ENCODE data around the gene CLEC16A.
"Not testable (repeated sequence)": the region's sequence is repeated elsewhere in the genome, so short reads cannot be mapped to it uniquely, and the experiment has no call there.

CLEC16A gene

GRCh38 chr16:11094075-11094856 is 149.9 kb downstream of the CLEC16A start:
- DNase-seq (ENCODE audit: low read depth in 1 of 2, low spot score in 1 of 2), result peak; percentile 38 to 70

- peak in 1 of 2 donors; percentile 55 for DNase-seq (ENCODE audit: low read depth in 1 of 2, low spot score in 1 of 2)
These were observed 150.6 kb downstream of the CLEC16A start for GRCh38 chr16:11094857-11095565.

GRCh38 chr16:11095935-11096334 is 151.6 kb downstream of the CLEC16A start:
- DNase-seq (ENCODE audit: low read depth in 1 of 2, low spot score in 1 of 2), result no peak

DNA sequence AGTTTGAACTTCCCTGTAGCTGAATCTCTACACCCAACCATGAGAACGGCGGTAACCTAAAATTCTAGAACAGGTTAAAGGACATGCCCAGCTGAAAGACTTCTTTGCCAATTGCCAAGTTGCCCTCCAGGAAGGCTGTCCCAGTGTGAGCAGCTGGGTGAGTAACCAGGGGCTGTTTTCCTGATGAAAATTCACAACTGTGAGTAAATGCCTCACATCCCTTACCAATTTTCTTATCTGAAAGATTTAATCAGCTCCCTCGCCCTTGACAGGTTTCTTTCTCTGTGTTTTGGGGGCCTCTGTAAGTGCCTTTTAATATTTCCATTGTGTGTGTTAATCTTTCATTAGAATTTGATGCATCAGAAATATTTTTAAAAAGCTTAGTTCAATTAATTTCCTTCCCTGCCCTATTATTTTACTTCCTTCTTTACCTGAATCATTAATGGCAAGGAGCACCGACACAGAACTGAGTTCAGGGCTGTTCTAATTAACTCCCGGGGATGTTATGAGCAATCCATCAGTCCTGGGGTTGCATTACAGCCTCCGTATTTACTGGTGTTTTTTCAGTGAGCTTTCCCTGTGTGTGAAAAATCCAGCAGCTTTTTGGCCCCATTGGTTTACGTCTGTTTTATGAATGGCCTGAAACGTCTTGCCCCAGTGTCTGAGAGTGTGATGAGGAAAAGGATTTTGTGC is 152.9 kb downstream of the CLEC16A start:
- DNase-seq (ENCODE audit: low read depth in 1 of 2, low spot score in 1 of 2), result no peak

DNA sequence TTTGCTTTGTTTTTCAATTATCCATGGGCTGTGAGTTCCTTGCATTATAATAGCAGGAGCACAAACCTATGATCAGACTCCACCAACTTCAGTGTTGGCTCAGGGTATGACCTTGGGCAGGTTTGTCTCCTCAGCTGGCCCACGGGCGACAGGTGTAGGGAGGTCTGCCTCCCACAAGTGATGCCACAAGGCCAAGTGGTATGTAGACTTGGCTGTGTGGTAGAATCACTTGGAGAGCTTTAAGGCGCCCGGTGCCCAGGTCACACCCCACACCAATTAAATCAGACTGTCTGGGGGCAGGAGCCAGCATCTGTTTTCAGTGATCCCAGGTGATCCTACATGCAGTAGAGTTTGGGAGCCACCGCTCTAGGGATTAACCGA is 153.4 kb downstream of the CLEC16A start:
- DNase-seq (ENCODE audit: low read depth in 1 of 2, low spot score in 1 of 2), result no peak

DNA sequence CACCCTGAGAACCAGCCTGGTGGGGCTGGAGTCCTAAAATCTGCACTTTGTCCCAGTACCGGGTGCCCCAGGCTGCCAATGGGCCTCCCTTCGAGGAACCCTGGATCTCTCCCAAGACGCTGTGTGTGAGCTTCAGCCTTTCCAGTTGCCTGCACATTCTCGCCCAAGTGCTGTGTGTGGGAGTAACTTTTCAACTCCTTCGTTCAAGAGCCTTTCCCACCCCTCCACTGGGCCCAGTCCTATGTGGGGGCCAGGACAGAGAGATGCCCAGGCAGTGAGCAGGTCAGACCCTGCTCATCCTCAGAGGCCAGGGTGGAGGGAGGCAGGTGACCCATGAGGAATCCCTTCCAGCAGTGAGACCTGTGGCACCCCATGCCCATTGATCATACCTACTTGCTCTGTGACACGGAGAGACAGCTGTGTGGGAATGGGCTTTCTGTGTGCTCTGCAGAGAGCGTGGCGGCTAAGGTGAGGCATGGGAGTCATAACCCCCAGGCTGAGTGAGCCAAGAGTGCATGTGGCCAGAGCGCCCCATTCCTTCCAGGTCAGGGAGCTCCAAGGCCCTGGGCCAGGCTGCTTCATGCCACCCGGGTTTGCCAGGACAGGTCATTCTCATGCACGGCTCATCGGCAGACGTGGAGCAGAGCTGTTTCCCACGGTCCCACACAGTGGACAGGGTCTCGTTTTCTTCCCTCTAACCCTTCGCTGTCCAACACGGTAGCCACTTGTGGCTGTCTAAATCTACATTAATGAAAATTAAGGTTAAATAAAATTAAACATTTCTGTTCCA is 154.4 kb downstream of the CLEC16A start:
- DNase-seq (ENCODE audit: low read depth in 1 of 2, low spot score in 1 of 2), result no peak

DNA sequence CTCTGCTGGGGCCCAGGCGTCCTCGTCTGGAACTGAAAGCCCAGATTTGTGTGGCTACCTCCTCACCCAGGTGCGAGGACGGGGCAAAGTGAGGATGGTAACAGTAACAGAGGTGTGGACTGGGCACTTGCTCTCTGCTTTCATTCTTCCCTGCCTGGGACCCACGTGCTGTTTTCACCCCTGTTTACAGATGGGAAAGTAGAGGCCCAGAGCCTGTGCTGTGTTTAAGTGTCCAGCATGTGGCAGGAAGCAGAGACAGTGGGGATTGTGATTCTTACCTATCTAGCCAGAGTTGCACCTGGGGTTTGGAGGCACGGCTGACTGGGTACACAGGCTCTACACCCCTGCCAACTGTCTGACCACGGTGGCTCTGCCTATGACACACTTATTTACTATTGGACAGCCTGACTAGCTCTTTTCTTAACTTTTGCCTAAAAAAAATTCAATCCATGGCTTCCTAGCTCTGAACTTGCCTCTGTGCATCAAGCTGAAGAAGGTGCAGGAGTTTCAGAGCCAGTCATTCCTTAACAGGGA is 155.4 kb downstream of the CLEC16A start:
- DNase-seq (ENCODE audit: low read depth in 1 of 2, low spot score in 1 of 2), result no peak

DNA sequence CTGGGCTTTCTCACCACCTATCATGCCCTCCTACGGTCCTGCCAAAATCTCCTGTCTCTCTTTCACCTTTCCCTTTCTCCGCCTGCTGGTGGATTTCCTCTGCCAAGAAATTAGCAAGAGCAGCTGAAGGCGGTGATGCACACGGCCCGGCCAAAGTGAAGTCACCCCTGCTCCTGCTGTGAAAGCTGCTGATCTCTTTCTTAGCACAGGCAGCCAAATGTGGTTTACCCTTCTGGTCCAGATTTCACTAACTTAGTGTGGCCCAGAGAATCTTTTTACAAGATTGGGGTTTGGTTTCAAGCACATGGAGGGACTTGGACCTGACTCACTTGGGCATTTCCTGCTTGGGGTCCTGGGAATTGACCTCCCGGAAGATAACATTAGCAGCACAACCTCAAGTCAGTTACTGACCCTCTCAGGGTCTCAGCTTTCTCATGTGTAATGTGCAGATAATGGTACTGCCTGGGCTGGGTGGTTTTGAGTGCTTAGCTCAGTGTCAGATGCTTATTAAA is 155.9 kb downstream of the CLEC16A start:
- no peak for DNase-seq (ENCODE audit: low read depth in 1 of 2, low spot score in 1 of 2)

GRCh38 chr16:11101283-11101682 is 156.9 kb downstream of the CLEC16A start:
- DNase-seq (ENCODE audit: low read depth in 1 of 2, low spot score in 1 of 2), result no peak

- no peak for DNase-seq (ENCODE audit: low read depth in 1 of 2, low spot score in 1 of 2)
These were observed 157.5 kb downstream of the CLEC16A start for GRCh38 chr16:11101695-11102522.

GRCh38 chr16:11102523-11102898 is 158.1 kb downstream of the CLEC16A start:
- DNase-seq (ENCODE audit: low read depth in 1 of 2, low spot score in 1 of 2), result no peak

DNA sequence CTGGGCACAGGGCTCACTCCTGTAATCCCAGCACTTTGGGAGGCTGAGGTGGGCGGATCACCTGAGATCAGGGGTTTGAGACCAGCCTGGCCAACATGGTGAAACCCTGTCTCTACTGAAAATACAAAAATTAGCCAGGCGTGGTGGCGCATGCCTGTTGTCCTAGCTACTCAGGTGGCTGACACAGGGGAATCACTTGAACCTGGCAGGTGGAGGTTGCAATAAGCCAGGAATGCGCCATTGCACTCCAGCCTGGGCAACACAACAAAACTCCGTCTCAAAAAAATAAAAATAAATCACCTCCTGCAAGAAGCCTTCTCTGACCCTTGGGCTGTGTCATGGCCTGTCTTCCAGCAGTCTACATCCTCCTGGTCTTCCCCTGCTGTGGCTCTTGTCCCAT is 158.9 kb downstream of the CLEC16A start:
- DNase-seq (ENCODE audit: low read depth in 1 of 2, low spot score in 1 of 2), result not testable (repeated sequence)

DNA sequence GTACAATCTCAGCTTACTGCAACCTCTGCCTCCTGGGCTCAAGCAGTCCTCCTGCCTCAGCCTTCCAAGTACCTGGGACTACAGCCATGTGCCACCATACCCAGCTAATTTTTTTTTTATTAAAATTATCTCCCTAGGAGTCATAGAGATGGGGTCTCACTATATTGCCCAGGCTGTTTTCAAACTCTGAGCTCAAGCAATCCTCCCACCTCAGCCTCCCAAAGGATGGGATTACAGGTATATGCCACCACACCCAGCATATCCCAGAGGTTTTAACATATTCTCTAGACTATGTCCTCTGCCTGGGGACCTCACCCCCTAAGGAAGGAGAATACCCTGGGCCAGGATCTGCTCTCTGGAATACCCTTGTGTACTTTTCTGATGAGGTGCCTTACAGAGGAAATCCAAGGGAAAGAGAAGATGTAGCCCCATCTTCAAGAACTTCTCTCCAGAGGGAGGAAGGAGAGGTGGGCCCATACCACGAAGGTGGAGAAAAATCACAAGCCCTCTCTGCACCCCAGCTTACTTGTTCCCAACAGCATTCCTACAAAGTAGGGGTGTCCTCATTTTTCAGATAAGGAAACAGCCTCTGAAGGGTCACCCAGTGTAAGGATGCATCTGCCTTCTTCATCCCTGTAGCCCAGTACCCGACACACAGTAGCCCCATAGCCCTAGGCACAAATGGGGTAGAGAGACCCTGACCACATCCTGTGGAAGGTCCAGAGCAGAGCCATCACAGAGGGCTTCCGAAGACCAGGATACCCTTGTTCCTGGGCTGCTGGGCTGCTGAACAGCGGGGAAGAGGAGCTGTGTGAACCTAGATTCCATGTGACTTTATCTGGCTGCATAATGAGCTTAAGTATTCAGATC is 160.0 kb downstream of the CLEC16A start:
- no peak for DNase-seq (ENCODE audit: low read depth in 1 of 2, low spot score in 1 of 2)

DNA sequence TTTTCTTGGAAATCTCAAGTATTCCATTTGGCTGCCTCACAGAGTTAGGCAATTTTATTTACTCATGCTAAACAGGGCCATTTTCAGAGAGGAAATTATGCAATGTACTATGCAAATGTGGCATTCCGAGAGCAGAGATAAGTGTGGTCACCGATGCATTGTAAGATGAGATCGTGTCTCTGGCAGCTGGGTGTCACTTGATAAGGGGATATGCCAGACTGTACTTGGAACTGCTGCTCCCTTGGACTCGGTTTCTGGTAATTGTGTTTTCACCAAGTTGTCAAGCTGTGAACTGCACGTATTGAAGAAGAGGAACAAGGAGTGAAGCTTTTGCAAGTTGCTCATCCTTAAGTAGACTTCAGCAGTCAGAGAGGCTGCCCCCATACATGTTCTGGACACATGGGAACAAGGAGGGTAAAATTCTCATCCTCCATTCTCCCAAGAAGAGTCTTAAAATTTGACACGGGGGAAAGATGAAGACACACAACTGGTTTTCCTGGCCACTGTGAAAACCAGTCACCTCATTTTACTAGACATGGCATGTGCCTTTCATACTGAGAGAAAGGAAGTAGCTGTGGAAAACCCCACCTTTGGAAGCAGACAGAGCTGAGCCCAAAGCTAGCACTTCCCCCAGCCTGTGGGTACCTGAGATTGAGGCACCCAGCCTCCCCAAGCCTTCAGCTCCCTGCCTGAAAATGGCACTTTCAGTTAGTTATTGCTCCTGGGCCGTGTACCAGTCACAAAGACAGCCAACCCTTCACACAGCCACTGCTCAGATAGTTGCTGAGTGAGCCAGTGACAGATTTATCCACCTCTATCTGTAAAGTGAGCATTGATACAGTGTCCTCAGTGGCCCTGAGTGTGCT is 160.9 kb downstream of the CLEC16A start:
- peak in 1 of 2 donors; percentile 42 for DNase-seq (ENCODE audit: low read depth in 1 of 2, low spot score in 1 of 2)

GRCh38 chr16:11106726-11107125 is 162.4 kb downstream of the CLEC16A start:
- no peak for DNase-seq (ENCODE audit: low read depth in 1 of 2, low spot score in 1 of 2)

GRCh38 chr16:11107780-11108465 is 163.6 kb downstream of the CLEC16A start:
- DNase-seq (ENCODE audit: low read depth in 1 of 2, low spot score in 1 of 2), result no peak

DNA sequence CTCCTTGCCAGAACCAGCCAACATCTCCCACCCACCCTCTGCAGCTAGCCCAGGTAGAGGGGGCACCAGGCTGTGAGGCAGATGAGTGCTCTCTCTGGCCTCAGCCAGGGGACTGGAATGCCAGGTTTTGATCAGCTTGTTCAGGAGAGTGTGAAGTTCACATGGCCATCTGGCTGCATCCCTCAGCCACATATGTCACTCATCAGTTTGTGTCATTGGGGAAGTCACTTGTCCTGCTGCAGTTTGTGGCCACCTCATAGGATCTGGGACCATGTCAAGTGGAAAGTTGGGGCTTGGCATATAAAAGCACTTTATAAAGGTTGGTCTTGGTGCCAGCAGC is 164.1 kb downstream of the CLEC16A start:
- no peak for DNase-seq (ENCODE audit: low read depth in 1 of 2, low spot score in 1 of 2)

GRCh38 chr16:11109566-11109965 is 165.2 kb downstream of the CLEC16A start:
- no peak for DNase-seq (ENCODE audit: low read depth in 1 of 2, low spot score in 1 of 2)

Data from activated CD4-positive, alpha-beta T cell treated with anti-CD3 and anti-CD28 coated beads, Interleukin-2, amount 50 U/mL, for 24 hours (primary cell).